ENCODE data around the gene HSPA8. TPM values are rescaled to one million over a fixed set of nuclear protein-coding genes. Genes with fewer than 3 reads are reported as not detected.
A peak's percentile ranks its signal among the peaks of the same experiment; 100 is the strongest.

HSPA8 gene
- polyA plus RNA-seq, 1 donor from 2014 or later: 2,242 TPM

DNA sequence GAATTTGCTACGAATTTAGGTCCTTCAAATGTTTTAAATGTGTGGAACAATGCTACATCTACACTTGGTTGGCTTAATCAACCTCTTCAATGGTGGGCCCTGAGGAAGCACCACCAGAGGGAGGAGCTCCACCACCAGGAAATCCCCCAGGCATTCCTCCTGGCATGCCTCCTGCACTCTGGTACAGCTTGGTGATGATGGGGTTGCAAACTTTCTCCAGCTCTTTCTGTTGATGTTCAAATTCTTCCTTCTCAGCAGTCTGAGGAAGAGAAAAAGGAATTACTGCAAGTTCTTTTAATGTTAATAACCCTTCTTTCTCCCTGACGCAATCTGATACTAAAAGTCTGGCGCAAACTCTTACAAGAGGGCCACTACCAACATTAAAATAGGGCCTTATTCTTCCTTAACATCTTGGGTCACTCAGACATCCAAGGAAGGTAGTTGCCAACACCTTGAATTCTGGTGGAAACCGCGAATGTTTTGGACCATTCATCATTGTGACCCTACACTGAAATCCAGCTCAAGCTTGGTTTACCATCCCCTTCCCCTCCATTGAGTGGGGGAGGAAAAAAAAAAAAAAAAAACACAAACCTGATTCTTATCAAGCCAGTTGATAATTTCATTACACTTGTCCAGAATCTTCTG, 4.2 kb downstream of the HSPA8 start:
- Histone ChIP-seq H3K4me3 (ENCODE audit: low read length) (peak overlapping the region; percentile 94), H3K27me3 (ENCODE audit: insufficient read depth, low read depth, low read length) (no peaks in the 10 kb centered on the region), H3K9me3 (ENCODE audit: low read length) (no peaks in the 10 kb centered on the region), H3K27ac (ENCODE audit: low read length) (no peak overlapping the region), H3K9me2 (ENCODE audit: insufficient read depth, low read length) (no peaks in the 10 kb centered on the region), H2AFZ (ENCODE audit: low read depth, low read length) (no peak overlapping the region), H3K79me2 (replicated peaks; ENCODE audit: insufficient read depth, low read length) (peaks cover 39% of the 10 kb centered on the region), H3K9ac (ENCODE audit: low read length) (no peak overlapping the region), H3K4me2 (ENCODE audit: low read length) (peak overlapping the region; percentile 13), H3F3A (ENCODE audit: insufficient read depth, low read length, poor library complexity, severe bottlenecking) (peaks cover 5% of the 10 kb centered on the region), H4K20me1 (ENCODE audit: insufficient read depth) (peaks cover 15% of the 10 kb centered on the region), H3K36me3 (ENCODE audit: insufficient read depth, low read length) (peaks cover 22% of the 10 kb centered on the region)
- no peak for TF ChIP-seq RAD21 (conservative IDR thresholded peaks at IDR 0.05)
- no peak for TF ChIP-seq REST (IDR thresholded peaks at IDR 0.05; ENCODE audit: borderline replicate concordance)
- no peak for TF ChIP-seq EZH2 (IDR thresholded peaks at IDR 0.05; ENCODE audit: borderline replicate concordance, insufficient read depth, low read length, poor library complexity, severe bottlenecking)
- TF ChIP-seq TAF1 (IDR thresholded peaks at IDR 0.05; ENCODE audit: low read depth): no peak
- TF ChIP-seq POLR2AphosphoS5 (IDR thresholded peaks at IDR 0.05): no peak
- no peak for TF ChIP-seq EP300 (conservative IDR thresholded peaks at IDR 0.05; ENCODE audit: poor library complexity, severe bottlenecking)
- TF ChIP-seq, protein P1, sequence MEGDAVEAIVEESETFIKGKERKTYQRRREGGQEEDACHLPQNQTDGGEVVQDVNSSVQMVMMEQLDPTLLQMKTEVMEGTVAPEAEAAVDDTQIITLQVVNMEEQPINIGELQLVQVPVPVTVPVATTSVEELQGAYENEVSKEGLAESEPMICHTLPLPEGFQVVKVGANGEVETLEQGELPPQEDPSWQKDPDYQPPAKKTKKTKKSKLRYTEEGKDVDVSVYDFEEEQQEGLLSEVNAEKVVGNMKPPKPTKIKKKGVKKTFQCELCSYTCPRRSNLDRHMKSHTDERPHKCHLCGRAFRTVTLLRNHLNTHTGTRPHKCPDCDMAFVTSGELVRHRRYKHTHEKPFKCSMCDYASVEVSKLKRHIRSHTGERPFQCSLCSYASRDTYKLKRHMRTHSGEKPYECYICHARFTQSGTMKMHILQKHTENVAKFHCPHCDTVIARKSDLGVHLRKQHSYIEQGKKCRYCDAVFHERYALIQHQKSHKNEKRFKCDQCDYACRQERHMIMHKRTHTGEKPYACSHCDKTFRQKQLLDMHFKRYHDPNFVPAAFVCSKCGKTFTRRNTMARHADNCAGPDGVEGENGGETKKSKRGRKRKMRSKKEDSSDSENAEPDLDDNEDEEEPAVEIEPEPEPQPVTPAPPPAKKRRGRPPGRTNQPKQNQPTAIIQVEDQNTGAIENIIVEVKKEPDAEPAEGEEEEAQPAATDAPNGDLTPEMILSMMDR (IDR thresholded peaks at IDR 0.05; ENCODE audit: poor library complexity, severe bottlenecking): no peak
- TF ChIP-seq SMC3 (conservative IDR thresholded peaks at IDR 0.05; ENCODE audit: poor library complexity): no peak
- no peak for TF ChIP-seq MXI1 (conservative IDR thresholded peaks at IDR 0.05; ENCODE audit: poor library complexity, severe bottlenecking)

DNA sequence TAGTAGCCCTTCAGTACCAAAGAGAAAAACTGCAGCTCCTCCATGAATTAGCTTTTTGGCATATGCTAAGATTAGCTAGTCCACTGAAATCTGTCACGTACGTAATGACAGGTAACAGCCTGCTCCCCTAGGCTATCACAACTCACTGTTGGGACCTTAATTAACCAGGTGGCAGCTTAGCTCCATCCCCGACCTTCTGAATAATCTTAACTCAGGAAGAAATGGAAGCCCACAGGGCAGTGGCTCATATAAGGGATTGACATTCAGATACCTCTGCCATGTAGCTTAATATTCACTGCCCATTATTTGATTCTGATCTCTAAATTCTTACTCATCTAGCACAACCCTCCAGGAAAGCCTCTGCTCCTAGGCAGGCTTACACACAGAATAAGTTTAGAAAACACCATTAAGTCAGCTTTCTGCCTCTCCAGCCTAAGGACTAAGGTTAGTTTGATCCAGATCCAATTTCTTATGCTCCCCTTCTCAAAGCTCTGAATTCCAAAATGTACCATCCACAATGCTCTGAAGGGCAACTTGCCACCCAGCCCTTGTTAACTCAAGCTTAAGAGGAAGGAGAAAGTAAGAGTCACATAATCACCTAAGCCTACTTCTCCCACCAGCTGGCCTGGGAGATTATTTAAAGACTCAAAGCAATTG, 5.0 kb downstream of the HSPA8 start:
- Histone ChIP-seq H3K36me3 (ENCODE audit: insufficient read depth, low read length) (peaks cover 22% of the 10 kb centered on the region), H3F3A (ENCODE audit: insufficient read depth, low read length, poor library complexity, severe bottlenecking) (peaks cover 5% of the 10 kb centered on the region), H3K9me2 (ENCODE audit: insufficient read depth, low read length) (no peaks in the 10 kb centered on the region), H3K27me3 (ENCODE audit: insufficient read depth, low read depth, low read length) (no peaks in the 10 kb centered on the region), H3K27ac (ENCODE audit: low read length) (no peak overlapping the region), H3K4me2 (ENCODE audit: low read length) (no peak overlapping the region), H4K20me1 (ENCODE audit: insufficient read depth) (peaks cover 15% of the 10 kb centered on the region), H3K4me3 (ENCODE audit: low read length) (no peak overlapping the region), H2AFZ (ENCODE audit: low read depth, low read length) (no peak overlapping the region), H3K79me2 (replicated peaks; ENCODE audit: insufficient read depth, low read length) (peaks cover 39% of the 10 kb centered on the region), H3K9me3 (ENCODE audit: low read length) (no peaks in the 10 kb centered on the region), H3K9ac (ENCODE audit: low read length) (no peak overlapping the region)
- TF ChIP-seq REST (IDR thresholded peaks at IDR 0.05; ENCODE audit: borderline replicate concordance): no peak
- TF ChIP-seq, protein P1 (IDR thresholded peaks at IDR 0.05; ENCODE audit: poor library complexity, severe bottlenecking): no peak
- no peak for TF ChIP-seq EZH2 (IDR thresholded peaks at IDR 0.05; ENCODE audit: borderline replicate concordance, insufficient read depth, low read length, poor library complexity, severe bottlenecking)

Data from neural cell (in vitro differentiated cells).